Measurements from ENCODE around the gene CSAD.
"Not testable (repeated sequence)": the region's sequence is repeated elsewhere in the genome, so short reads cannot be mapped to it uniquely, and the experiment has no call there.

The CSAD gene

DNA sequence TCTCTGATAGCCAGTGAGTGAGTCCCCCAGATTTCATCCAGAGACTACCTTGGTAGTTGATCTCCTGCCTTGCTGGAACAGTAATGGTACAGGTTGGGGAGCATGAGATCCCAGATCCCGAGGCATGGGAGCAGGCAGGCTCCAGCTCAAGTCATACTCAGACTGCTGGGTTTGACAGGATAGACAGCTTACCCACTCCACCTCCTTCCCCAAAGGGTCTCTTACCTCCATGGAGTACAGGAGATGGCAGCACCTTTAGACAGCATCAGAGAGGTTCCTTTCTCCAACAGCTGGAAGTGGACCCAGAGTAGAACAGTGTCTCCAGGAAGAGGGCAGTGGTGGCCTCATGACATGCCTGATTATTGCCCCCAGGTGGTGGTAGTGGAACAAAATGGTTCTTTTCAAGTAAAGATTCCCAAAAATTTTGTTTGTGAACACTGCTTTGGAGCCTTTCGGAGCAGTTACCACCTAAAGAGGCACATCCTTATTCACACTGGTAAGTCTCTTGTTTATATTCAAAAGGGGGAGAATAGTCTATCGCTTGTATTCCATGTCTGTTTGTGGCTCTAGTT lies 4.9 kb upstream of the CSAD start:
- Histone ChIP-seq H3K4me3 (ENCODE audit: low read length) (no peak overlapping the region), H3K36me3 (ENCODE audit: insufficient read depth, low read depth, low read length) (peaks cover 65% of the 10 kb centered on the region), H3K9ac (ENCODE audit: low read depth, low read length) (no peak overlapping the region), H3K4me1 (ENCODE audit: insufficient read depth, low read length) (peaks cover 13% of the 10 kb centered on the region), H3K9me3 (ENCODE audit: insufficient read depth, low read depth, low read length) (no peaks in the 10 kb centered on the region), H3K27me3 (ENCODE audit: insufficient read depth, low read length) (no peaks in the 10 kb centered on the region), H3K27ac (ENCODE audit: low read length) (no peak overlapping the region)

DNA sequence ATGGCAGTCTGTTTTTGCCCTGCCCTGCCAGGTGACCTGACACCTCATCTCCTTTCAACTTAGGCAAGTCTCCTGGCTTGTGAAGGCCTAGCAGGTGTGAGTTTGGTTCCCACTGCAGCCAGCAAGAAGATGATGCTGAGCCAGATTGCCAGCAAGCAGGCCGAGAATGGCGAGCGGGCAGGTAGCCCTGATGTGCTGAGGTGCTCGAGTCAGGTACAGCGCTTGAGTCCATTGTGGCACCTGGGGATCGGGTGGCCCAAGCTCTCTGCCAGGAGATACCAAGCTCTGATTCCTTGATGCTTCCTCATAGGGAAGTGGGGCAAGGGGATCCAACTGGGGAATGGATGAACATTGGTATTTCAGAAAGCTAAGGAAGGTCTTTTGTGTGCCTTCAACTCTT lies 4.1 kb upstream of the CSAD start:
- H3K9ac ChIP-seq (ENCODE audit: low read depth, low read length) = no peak overlapping the region
- H3K4me3 ChIP-seq (ENCODE audit: low read length) = no peak overlapping the region
- peaks cover 14% of the 10 kb centered on the region for H3K4me1 ChIP-seq (ENCODE audit: insufficient read depth, low read length)
- no peaks in the 10 kb centered on the region for H3K9me3 ChIP-seq (ENCODE audit: insufficient read depth, low read depth, low read length)
- H3K27me3 ChIP-seq (ENCODE audit: insufficient read depth, low read length) = peaks cover 1% of the 10 kb centered on the region
- peaks cover 65% of the 10 kb centered on the region for H3K36me3 ChIP-seq (ENCODE audit: insufficient read depth, low read depth, low read length)
- no peak overlapping the region for H3K27ac ChIP-seq (ENCODE audit: low read length)

DNA sequence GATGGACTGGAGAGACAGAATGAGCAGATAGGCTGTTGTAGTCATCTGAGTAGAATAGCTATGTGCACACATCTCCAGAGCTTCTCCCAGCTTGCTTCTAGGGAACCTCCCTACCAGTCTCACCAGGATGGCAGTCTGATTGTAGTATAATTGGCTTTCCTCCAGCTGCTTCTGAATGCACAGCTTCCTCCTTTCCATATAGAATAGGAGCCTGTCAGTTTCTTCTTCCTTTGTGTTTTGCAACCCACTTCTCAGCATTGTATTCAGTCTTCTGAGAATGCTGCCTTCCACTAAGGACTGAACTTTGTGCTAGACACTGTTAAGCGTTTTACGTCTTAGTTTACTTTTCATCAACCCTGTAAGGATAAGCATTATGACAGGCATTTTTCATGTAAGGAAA lies 2.2 kb upstream of the CSAD start:
- peaks cover 61% of the 10 kb centered on the region for H3K36me3 ChIP-seq (ENCODE audit: insufficient read depth, low read depth, low read length)

DNA sequence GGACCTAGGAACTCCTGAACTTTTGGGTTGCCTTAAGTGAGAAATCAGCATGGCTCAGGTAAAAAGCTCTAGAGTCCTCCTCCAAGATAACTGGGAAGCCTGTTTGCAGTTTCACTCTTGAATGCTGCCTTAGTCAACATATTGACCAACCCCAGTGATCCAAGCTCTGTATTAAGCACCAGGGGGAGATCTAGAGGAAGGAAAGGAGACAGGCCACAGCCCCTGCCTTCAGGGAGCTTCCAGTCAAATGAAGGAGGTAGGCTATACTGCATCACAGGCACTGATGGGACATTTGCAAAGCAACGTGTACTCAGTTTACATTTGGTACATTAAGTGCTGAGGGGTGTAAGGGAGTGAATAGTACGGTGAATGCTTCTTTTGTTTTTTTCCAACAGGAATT lies 1.2 kb upstream of the CSAD start:
- Histone ChIP-seq H3K27me3 (ENCODE audit: insufficient read depth, low read length) (peaks cover 28% of the 10 kb centered on the region), H3K9me3 (ENCODE audit: insufficient read depth, low read depth, low read length) (no peaks in the 10 kb centered on the region), H3K27ac (ENCODE audit: low read length) (no peak overlapping the region), H3K9ac (ENCODE audit: low read depth, low read length) (no peak overlapping the region), H3K36me3 (ENCODE audit: insufficient read depth, low read depth, low read length) (peaks cover 51% of the 10 kb centered on the region), H3K4me1 (ENCODE audit: insufficient read depth, low read length) (peaks cover 12% of the 10 kb centered on the region), H3K4me3 (ENCODE audit: low read length) (peak overlapping the region; percentile 74; the same call in 1 of the 2 replicates)

More for the DNA sequence above, 2.2 kb upstream of the CSAD start:
- Histone ChIP-seq H3K9me3 (ENCODE audit: insufficient read depth, low read depth, low read length) (no peaks in the 10 kb centered on the region), H3K4me1 (ENCODE audit: insufficient read depth, low read length) (peaks cover 12% of the 10 kb centered on the region), H3K27me3 (ENCODE audit: insufficient read depth, low read length) (peaks cover 19% of the 10 kb centered on the region), H3K9ac (ENCODE audit: low read depth, low read length) (no peak overlapping the region), H3K27ac (ENCODE audit: low read length) (no peak overlapping the region), H3K4me3 (ENCODE audit: low read length) (no peak overlapping the region)

DNA sequence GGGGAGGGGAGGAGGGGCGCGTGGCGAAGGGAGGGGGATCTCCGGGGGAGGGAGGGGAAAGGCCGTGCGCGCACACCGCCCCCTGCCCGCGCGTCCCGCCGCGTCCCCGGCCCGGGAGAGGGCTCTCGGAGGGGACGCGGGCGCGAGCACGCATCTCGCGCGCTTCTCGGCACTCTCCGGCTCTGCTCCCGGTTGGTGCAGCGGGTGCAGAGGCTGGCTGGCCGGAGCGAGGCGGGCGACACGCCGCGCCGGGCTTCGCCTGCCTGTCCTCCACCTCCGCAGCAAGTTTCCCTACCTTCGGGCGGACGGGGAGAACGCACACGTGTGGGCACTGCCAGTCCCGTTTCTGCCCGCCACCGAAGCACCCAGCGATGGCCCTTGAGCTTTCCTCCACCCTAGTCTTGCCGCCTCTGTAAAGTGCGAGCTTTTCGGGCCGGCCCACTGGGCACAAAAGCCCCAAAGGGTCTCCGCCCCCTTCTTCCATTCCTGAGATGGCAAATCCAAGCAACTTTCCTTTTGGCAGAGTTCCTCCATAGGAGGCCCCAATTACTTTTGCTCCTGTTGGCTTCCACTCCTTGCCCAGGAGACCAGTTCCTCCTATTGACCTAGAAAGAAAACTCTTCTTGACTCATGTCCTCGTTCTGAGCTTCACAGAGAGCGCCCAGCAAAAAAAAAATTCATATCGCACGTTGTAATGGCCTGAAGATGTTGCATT lies 363 bp upstream of the CSAD start:
- H3K27ac ChIP-seq (ENCODE audit: low read length) = no peak overlapping the region
- peaks cover 36% of the 10 kb centered on the region for H3K27me3 ChIP-seq (ENCODE audit: insufficient read depth, low read length)

DNA sequence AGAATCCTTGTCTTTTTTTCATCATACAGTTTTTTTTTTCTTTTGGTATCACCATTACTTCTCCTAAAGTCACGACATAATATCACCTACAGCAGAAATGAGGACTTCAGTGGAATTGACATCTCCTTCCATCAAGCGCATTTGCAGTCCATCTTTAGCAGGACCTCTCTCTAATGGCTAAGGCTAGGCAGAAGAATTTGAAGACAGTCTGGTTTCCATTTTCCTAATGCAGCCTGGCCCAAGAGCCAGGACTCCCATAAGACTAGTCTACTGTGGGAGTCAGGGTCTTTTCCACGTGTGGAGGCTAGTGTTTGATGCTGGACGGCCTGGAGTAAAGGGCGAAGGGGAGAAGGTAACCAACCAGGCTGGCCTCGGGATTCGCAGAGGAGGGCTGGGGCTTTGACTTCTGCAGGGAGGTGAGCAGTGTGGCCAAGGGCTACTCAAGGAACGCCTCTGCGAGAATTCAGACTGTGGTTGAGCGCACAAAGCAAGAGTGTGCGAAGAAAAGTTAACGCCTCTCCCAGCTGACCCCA lies 972 bp downstream of the CSAD start:
- Histone ChIP-seq H3K9me3 (ENCODE audit: insufficient read depth, low read depth, low read length) (no peaks in the 10 kb centered on the region), H3K27me3 (ENCODE audit: insufficient read depth, low read length) (peaks cover 48% of the 10 kb centered on the region), H3K27ac (ENCODE audit: low read length) (peak overlapping the region; percentile 34), H3K36me3 (ENCODE audit: insufficient read depth, low read depth, low read length) (peaks cover 29% of the 10 kb centered on the region), H3K4me3 (ENCODE audit: low read length) (peak overlapping the region; percentile 74), H3K9ac (ENCODE audit: low read depth, low read length) (peak overlapping the region; percentile 89), H3K4me1 (ENCODE audit: insufficient read depth, low read length) (peaks cover 19% of the 10 kb centered on the region)

More for the DNA sequence above, 363 bp upstream of the CSAD start:
- Histone ChIP-seq H3K4me1 (ENCODE audit: insufficient read depth, low read length) (peaks cover 12% of the 10 kb centered on the region), H3K9me3 (ENCODE audit: insufficient read depth, low read depth, low read length) (no peaks in the 10 kb centered on the region), H3K9ac (ENCODE audit: low read depth, low read length) (peak overlapping the region; percentile 89; the same call in 1 of the 2 replicates), H3K36me3 (ENCODE audit: insufficient read depth, low read depth, low read length) (peaks cover 42% of the 10 kb centered on the region), H3K4me3 (ENCODE audit: low read length) (peak overlapping the region; percentile 74)

DNA sequence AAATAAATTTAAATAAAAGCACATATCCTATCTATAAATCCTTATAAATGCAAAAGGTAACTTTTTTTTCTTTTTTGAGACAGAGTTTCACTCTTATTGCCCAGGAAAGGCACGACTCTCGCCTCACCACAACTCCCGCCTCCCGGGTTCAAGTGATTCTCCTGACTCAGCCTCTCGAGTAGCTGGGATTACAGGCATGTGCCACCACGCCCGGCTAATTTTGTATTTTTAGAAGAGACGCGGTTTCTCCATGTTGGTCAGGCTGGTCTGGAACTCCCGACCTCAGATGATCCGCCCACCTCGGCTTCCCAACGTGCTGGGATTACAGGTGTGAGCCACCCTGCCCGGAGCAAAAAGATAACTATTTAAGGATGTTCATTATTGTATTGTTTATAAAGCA lies 1.9 kb downstream of the CSAD start:
- Histone ChIP-seq H3K27me3 (ENCODE audit: insufficient read depth, low read length) (peaks cover 58% of the 10 kb centered on the region), H3K36me3 (ENCODE audit: insufficient read depth, low read depth, low read length) (peaks cover 22% of the 10 kb centered on the region), H3K4me1 (ENCODE audit: insufficient read depth, low read length) (peaks cover 19% of the 10 kb centered on the region)
- H3K9me3 ChIP-seq (ENCODE audit: insufficient read depth, low read depth, low read length); H3K9ac ChIP-seq (ENCODE audit: low read depth, low read length); H3K27ac ChIP-seq (ENCODE audit: low read length); H3K4me3 ChIP-seq (ENCODE audit: low read length): not testable (repeated sequence)

DNA sequence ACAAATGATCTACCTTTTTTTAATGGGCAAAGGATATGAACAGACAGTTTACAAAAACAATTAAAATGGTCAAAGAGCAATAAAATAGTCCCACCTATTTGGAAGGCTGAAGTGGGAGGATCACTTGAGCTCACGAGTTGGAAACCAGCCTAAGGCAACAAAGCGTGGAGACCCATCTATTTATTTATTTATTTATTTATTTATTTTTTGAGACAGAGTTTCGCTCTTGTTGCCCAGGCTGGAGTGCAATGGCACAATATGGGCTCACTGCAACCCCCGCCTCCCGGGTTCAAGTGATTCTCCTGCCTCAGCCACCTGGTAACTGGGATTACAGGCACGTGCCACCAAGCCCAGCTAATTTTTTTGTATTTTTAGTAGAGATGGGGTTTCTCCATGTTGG lies 3.3 kb downstream of the CSAD start:
- H3K9me3 ChIP-seq (ENCODE audit: insufficient read depth, low read depth, low read length); H3K4me3 ChIP-seq (ENCODE audit: low read length); H3K9ac ChIP-seq (ENCODE audit: low read depth, low read length); H3K36me3 ChIP-seq (ENCODE audit: insufficient read depth, low read depth, low read length); H3K27ac ChIP-seq (ENCODE audit: low read length): not testable (repeated sequence)
- peaks cover 19% of the 10 kb centered on the region for H3K4me1 ChIP-seq (ENCODE audit: insufficient read depth, low read length)
- H3K27me3 ChIP-seq (ENCODE audit: insufficient read depth, low read length) = peaks cover 71% of the 10 kb centered on the region

DNA sequence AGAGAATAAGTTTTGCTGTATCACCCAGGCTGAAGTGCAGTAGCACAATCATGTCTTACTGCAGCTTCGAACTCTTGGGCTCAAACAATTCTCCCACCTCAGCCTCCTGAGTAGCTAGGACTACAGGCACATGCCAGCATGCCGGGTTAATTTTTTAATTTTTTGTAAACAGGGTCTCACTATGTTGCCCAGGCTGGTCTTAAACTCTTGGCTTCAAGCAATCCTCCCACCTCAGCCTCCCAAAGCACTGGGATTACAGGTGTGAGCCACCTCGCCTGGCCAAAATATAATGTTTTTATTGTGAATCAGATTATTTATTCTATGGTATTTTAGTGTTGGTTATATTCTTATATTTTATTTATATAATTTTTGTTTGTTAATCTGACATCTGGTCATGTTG lies 4.0 kb downstream of the CSAD start:
- Histone ChIP-seq H3K9me3 (ENCODE audit: insufficient read depth, low read depth, low read length) (no peaks in the 10 kb centered on the region), H3K27me3 (ENCODE audit: insufficient read depth, low read length) (peaks cover 78% of the 10 kb centered on the region), H3K9ac (ENCODE audit: low read depth, low read length) (no peak overlapping the region), H3K27ac (ENCODE audit: low read length) (no peak overlapping the region), H3K36me3 (ENCODE audit: insufficient read depth, low read depth, low read length) (peaks cover 2% of the 10 kb centered on the region; the same call in 1 of the 2 replicates), H3K4me3 (ENCODE audit: low read length) (no peak overlapping the region), H3K4me1 (ENCODE audit: insufficient read depth, low read length) (peaks cover 16% of the 10 kb centered on the region; the same call in 1 of the 2 replicates)

DNA sequence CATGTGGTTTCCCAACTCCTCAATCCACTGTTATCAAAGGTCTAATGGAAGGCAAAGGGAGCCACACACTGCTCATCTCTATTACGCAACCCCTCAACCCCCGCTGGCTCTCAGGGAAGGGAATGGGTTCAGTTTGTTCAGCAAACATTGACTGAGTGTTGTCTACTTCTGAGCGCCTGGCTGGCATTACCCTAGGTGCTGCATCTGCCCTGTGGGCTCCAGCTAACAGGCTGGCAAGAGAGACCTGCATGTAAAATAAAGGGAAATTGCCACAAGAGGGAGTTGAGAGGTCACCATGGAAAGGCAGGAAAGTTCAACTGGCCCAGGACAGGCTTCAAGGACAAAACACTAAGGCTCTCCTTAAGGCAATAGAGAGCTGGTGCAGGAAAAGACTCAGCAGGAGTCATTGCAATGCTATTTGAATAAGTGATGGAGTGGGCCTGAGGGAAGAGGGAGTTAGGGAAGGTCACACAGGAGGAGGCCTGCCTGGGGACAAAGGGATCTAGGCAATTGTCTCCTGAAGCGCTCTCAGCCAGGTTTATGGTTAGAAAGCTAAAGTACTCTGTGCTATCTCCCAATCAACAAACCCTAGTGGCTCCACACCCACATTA lies 5.7 kb downstream of the CSAD start:
- Histone ChIP-seq H3K9me3 (ENCODE audit: insufficient read depth, low read depth, low read length) (no peaks in the 10 kb centered on the region), H3K27ac (ENCODE audit: low read length) (no peak overlapping the region), H3K4me3 (ENCODE audit: low read length) (no peak overlapping the region), H3K36me3 (ENCODE audit: insufficient read depth, low read depth, low read length) (no peaks in the 10 kb centered on the region), H3K27me3 (ENCODE audit: insufficient read depth, low read length) (peaks cover 96% of the 10 kb centered on the region), H3K4me1 (ENCODE audit: insufficient read depth, low read length) (peaks cover 12% of the 10 kb centered on the region; the same call in 1 of the 2 replicates), H3K9ac (ENCODE audit: low read depth, low read length) (no peak overlapping the region)

DNA sequence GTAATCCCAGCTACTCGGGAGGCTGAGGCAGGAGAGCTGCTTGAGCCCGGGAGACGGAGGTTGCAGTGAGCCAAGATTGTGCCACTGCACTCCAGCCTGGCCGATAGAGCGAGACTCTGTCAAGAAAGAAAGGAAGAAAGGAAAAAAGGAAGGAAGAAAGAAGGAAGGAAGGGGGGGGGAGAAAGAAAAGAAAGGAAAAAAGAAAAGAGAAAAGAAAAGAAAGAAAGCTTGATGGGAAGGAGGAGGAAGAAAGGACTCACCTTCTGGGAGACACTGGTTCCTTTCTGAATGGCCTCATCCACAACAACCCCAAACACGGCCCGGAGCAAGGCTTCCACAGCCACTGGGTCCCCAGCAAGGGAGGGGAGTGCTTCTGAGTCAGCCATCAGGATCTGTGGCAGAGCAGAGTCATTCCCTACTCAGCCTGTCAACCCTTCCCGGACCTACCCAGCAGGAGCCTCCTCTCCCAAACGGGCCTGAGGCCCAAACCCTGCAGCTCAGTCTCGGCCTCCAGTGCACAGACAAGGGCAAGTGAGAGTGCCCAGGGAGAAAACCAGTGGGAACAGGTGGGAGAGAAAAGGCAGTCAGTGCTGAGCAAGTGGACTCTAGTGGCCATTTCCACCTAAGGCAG lies 7.5 kb downstream of the CSAD start:
- Histone ChIP-seq H3K9ac (ENCODE audit: low read depth, low read length) (no peak overlapping the region), H3K27ac (ENCODE audit: low read length) (no peak overlapping the region), H3K27me3 (ENCODE audit: insufficient read depth, low read length) (peaks cover 85% of the 10 kb centered on the region)

More for the DNA sequence above, 7.5 kb downstream of the CSAD start:
- H3K4me3 ChIP-seq (ENCODE audit: low read length) = no peak overlapping the region
- H3K9me3 ChIP-seq (ENCODE audit: insufficient read depth, low read depth, low read length) = no peaks in the 10 kb centered on the region
- peaks cover 7% of the 10 kb centered on the region; the same call in 1 of the 2 replicates for H3K4me1 ChIP-seq (ENCODE audit: insufficient read depth, low read length)
- no peaks in the 10 kb centered on the region for H3K36me3 ChIP-seq (ENCODE audit: insufficient read depth, low read depth, low read length)

Measured in iPS-20b (cell line).